ENCODE results near the gene LHX3.

Gene LHX3

DNA sequence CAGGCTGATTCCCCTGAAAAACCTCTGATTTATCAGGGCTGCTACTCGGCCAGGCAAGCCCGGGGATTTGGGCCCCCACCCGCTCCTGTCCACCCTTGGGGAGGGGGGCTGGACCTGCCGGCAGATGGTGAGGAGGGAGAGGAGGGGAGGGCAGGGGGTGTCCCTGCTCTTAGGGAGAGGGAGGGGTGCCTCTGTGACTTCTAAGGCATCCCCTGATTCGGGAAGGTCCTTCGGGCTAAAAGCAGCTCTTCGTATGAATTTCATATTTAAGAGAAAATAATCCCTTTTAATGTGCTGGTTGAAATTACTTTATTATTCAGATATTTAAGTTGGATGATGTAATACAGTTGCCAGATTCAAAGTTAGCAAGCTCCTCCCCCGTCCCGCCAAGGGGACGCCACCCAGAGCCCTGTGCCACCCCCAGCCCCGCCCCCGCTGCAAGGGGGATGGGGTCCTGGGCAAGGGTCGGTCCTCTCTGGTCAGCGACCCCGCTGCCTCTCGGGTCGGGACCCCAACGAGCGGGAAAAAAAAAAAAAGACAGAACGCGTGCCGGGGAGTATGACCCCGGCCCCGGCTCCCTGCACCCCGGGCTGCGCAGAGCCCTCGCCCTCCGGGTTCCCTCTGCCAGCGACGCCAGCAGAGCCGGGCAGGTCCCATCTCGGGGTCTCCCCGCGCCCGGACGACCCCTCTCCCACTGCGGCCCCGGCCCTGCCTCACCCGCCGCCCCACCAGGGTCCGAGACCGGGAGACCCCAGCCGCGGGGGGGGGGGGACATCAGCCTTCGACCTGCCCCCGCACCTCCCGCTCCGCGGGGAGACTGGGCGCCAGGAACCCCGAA, 12.4 kb downstream of the LHX3 start:
- no peak for ATAC-seq
- TF ChIP-seq, protein P1, sequence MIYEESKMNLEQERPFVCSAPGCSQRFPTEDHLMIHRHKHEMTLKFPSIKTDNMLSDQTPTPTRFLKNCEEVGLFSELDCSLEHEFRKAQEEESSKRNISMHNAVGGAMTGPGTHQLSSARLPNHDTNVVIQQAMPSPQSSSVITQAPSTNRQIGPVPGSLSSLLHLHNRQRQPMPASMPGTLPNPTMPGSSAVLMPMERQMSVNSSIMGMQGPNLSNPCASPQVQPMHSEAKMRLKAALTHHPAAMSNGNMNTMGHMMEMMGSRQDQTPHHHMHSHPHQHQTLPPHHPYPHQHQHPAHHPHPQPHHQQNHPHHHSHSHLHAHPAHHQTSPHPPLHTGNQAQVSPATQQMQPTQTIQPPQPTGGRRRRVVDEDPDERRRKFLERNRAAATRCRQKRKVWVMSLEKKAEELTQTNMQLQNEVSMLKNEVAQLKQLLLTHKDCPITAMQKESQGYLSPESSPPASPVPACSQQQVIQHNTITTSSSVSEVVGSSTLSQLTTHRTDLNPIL (CRISPR knock-in tag; IDR thresholded peaks at IDR 0.05; ENCODE audit: low read depth): no peak
- TF ChIP-seq SNAI2 (CRISPR knock-in tag; IDR thresholded peaks at IDR 0.05) (no peak), TCF4 (CRISPR knock-in tag; IDR thresholded peaks at IDR 0.05; ENCODE audit: borderline replicate concordance) (no peak), ZNF70 (CRISPR knock-in tag; IDR thresholded peaks at IDR 0.05) (no peak), ZC3H10 (CRISPR knock-in tag; IDR thresholded peaks at IDR 0.05) (no peak), OSR1 (CRISPR knock-in tag; IDR thresholded peaks at IDR 0.05) (no peak), BACH2 (CRISPR knock-in tag; IDR thresholded peaks at IDR 0.05; ENCODE audit: borderline replicate concordance) (no peak), ZNF565 (CRISPR knock-in tag; conservative IDR thresholded peaks at IDR 0.05; ENCODE audit: low read depth) (no peak), GLIS3 (CRISPR knock-in tag; IDR thresholded peaks at IDR 0.05) (no peak), ZFP3 (CRISPR knock-in tag; IDR thresholded peaks at IDR 0.05) (no peak), ESRRG (CRISPR knock-in tag; IDR thresholded peaks at IDR 0.05) (no peak), ZNF8 (CRISPR knock-in tag; IDR thresholded peaks at IDR 0.05) (no peak)
- TF ChIP-seq, protein P2, sequence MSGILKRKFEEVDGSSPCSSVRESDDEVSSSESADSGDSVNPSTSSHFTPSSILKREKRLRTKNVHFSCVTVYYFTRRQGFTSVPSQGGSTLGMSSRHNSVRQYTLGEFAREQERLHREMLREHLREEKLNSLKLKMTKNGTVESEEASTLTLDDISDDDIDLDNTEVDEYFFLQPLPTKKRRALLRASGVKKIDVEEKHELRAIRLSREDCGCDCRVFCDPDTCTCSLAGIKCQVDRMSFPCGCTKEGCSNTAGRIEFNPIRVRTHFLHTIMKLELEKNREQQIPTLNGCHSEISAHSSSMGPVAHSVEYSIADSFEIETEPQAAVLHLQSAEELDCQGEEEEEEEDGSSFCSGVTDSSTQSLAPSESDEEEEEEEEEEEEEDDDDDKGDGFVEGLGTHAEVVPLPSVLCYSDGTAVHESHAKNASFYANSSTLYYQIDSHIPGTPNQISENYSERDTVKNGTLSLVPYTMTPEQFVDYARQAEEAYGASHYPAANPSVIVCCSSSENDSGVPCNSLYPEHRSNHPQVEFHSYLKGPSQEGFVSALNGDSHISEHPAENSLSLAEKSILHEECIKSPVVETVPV (CRISPR knock-in tag; IDR thresholded peaks at IDR 0.05): no peak
- TF ChIP-seq, protein P3, sequence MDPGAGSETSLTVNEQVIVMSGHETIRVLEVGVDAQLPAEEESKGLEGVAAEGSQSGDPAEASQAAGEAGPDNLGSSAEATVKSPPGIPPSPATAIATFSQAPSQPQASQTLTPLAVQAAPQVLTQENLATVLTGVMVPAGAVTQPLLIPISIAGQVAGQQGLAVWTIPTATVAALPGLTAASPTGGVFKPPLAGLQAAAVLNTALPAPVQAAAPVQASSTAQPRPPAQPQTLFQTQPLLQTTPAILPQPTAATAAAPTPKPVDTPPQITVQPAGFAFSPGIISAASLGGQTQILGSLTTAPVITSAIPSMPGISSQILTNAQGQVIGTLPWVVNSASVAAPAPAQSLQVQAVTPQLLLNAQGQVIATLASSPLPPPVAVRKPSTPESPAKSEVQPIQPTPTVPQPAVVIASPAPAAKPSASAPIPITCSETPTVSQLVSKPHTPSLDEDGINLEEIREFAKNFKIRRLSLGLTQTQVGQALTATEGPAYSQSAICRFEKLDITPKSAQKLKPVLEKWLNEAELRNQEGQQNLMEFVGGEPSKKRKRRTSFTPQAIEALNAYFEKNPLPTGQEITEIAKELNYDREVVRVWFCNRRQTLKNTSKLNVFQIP (CRISPR knock-in tag; IDR thresholded peaks at IDR 0.05; ENCODE audit: borderline replicate concordance, low read depth): no peak
- TF ChIP-seq, protein P4, sequence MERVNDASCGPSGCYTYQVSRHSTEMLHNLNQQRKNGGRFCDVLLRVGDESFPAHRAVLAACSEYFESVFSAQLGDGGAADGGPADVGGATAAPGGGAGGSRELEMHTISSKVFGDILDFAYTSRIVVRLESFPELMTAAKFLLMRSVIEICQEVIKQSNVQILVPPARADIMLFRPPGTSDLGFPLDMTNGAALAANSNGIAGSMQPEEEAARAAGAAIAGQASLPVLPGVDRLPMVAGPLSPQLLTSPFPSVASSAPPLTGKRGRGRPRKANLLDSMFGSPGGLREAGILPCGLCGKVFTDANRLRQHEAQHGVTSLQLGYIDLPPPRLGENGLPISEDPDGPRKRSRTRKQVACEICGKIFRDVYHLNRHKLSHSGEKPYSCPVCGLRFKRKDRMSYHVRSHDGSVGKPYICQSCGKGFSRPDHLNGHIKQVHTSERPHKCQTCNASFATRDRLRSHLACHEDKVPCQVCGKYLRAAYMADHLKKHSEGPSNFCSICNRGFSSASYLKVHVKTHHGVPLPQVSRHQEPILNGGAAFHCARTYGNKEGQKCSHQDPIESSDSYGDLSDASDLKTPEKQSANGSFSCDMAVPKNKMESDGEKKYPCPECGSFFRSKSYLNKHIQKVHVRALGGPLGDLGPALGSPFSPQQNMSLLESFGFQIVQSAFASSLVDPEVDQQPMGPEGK (CRISPR knock-in tag; IDR thresholded peaks at IDR 0.05; ENCODE audit: borderline replicate concordance): no peak

DNA sequence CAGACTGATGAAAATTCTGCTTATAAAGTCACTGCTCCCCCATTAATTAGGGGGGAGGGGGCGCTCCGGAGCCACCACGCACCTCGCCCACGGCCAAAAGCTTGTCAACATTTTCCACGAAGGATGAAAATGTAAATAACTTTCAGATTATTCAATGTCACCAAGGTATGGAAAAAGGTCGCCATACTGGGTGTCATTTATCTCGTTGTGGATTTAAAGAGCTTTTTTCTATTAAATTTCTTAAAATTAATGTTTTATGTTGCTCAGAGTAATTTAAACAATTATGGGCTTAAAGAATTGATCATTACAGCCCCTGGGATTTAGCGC, 13.0 kb downstream of the LHX3 start:
- TF ChIP-seq ZNF70 (CRISPR knock-in tag; IDR thresholded peaks at IDR 0.05): no peak
- no peak for TF ChIP-seq TCF4 (CRISPR knock-in tag; IDR thresholded peaks at IDR 0.05; ENCODE audit: borderline replicate concordance)
- TF ChIP-seq GLIS3 (CRISPR knock-in tag; IDR thresholded peaks at IDR 0.05): no peak
- TF ChIP-seq ZFP3 (CRISPR knock-in tag; IDR thresholded peaks at IDR 0.05): no peak
- TF ChIP-seq, protein P5, sequence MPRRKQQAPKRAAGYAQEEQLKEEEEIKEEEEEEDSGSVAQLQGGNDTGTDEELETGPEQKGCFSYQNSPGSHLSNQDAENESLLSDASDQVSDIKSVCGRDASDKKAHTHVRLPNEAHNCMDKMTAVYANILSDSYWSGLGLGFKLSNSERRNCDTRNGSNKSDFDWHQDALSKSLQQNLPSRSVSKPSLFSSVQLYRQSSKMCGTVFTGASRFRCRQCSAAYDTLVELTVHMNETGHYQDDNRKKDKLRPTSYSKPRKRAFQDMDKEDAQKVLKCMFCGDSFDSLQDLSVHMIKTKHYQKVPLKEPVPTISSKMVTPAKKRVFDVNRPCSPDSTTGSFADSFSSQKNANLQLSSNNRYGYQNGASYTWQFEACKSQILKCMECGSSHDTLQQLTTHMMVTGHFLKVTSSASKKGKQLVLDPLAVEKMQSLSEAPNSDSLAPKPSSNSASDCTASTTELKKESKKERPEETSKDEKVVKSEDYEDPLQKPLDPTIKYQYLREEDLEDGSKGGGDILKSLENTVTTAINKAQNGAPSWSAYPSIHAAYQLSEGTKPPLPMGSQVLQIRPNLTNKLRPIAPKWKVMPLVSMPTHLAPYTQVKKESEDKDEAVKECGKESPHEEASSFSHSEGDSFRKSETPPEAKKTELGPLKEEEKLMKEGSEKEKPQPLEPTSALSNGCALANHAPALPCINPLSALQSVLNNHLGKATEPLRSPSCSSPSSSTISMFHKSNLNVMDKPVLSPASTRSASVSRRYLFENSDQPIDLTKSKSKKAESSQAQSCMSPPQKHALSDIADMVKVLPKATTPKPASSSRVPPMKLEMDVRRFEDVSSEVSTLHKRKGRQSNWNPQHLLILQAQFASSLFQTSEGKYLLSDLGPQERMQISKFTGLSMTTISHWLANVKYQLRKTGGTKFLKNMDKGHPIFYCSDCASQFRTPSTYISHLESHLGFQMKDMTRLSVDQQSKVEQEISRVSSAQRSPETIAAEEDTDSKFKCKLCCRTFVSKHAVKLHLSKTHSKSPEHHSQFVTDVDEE (CRISPR knock-in tag; IDR thresholded peaks at IDR 0.05): no peak
- no peak for TF ChIP-seq SNAI2 (CRISPR knock-in tag; IDR thresholded peaks at IDR 0.05)
- no peak for ATAC-seq

DNA sequence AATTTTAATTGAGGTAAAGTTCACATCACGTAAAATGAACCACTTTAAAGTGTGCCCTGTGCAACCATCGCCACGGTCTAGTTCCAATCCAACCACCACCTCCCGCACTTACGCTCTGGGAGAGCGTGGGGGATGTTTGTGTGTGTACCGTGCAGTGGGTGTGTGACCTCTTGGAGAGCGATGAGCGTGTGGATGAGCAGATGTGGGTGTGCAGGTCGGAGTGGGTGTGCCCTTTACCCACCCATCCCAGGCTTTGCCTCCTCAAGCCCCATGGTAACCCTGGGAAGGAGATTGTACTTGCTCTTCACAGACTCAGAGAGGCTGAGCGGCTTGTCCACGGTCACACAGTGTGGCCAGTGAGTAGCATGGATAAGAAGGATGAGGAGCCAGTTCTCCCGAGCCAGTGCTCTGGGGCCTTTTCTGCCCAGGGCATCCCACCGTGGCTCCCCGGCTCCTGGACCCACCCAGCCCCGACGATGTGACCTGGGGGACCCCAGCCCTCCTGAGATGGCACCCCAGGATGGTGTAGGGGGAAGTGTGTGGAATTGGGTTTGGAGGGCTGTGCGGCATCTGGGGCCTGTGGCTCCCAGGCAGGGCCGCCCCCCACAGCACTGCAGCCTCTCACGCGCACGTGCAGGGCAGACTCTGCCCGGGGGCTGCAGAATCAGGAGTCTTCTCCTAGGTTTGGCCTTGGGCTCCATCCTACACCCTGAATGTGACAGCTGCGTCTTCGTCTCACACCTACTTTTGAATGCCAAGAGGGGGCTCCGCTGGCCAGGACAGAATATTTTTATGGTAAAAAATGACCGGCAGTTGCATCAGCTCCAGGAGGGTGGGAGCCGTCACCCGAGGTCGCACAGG, 13.6 kb downstream of the LHX3 start:
- no peak for ATAC-seq
- TF ChIP-seq ARNTL (CRISPR knock-in tag; IDR thresholded peaks at IDR 0.05; ENCODE audit: borderline replicate concordance, low read depth) (no peak), SNAI2 (CRISPR knock-in tag; IDR thresholded peaks at IDR 0.05) (no peak), BACH2 (CRISPR knock-in tag; IDR thresholded peaks at IDR 0.05; ENCODE audit: borderline replicate concordance) (no peak), ZNF70 (CRISPR knock-in tag; IDR thresholded peaks at IDR 0.05) (no peak)
- TF ChIP-seq, protein P2 (CRISPR knock-in tag; IDR thresholded peaks at IDR 0.05): no peak
- TF ChIP-seq, protein P1 (CRISPR knock-in tag; IDR thresholded peaks at IDR 0.05; ENCODE audit: low read depth): no peak
